Gastrocnemius medialis (tissue), 4 donors: ENCODE results near the gene NOTCH1.

ENCODE experiments used
- POLR2A ChIP-seq, 2 donors: fragments of 450-650 bp; IDR thresholded peaks; one replicate each; pipeline ENCODE4 v1.6.1; 2017; ENCODE audit warnings: antibody characterized with exemption in 2 of 2, mild to moderate bottlenecking in 2 of 2, moderate library complexity in 2 of 2
- TF ChIP-seq, protein P1 (sequence below), 5 experiments: fragments of 450-650 bp in 3 of 5; fragments of 200-600 bp in 2 of 5; sonication (generic) in 2 of 5; IDR thresholded peaks in 4 of 5; conservative IDR thresholded peaks in 1 of 5; 1 replicate in 4 of 5; 2 replicates in 1 of 5; pipeline ENCODE4 v1.5.1; 2016 to 2019; ENCODE audit warnings: antibody characterized with exemption in 5 of 5, mild to moderate bottlenecking in 3 of 5, moderate library complexity in 3 of 5

DNA sequence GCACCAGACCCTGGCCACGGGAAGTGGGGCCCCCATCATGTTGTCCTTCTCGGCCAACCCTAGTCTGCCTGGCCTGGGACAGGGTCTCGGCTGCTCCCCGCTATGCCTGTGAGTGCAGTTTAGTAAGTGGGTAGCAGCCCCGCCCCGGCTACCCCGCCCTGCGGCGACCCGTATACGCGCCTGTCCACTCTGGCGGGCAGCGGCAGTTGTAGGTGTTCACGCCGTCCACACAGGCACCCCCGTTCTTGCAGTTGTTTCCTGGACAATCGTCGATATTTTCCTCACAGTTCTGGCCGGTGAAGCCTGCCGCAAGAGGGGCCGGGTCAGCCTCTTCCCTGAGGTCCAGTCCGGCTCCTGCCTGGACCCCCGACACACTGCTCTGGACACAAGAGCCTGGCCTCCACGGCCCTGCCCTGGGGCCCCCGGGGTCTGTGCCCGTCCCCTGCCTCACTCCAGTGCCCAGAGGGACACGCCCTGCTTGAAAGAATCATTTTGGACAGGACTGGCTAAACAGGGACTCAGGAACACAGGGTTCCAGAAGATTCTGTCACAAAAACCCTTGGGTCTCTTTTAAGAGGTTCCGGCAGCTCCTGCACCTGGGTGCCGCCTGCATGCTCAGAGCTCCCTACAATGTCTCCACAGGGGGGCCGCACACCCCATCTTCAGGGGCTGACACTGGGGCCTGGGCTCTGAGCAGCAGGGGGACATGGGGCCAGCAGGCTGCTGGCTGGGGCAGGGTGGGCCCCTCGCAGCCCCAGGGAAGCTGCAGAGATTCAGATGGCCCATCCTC, 26.4 kb downstream of the NOTCH1 start:
- TF ChIP-seq, protein P1, sequence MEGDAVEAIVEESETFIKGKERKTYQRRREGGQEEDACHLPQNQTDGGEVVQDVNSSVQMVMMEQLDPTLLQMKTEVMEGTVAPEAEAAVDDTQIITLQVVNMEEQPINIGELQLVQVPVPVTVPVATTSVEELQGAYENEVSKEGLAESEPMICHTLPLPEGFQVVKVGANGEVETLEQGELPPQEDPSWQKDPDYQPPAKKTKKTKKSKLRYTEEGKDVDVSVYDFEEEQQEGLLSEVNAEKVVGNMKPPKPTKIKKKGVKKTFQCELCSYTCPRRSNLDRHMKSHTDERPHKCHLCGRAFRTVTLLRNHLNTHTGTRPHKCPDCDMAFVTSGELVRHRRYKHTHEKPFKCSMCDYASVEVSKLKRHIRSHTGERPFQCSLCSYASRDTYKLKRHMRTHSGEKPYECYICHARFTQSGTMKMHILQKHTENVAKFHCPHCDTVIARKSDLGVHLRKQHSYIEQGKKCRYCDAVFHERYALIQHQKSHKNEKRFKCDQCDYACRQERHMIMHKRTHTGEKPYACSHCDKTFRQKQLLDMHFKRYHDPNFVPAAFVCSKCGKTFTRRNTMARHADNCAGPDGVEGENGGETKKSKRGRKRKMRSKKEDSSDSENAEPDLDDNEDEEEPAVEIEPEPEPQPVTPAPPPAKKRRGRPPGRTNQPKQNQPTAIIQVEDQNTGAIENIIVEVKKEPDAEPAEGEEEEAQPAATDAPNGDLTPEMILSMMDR (IDR thresholded peaks at IDR 0.05 in 4 of 5, conservative IDR thresholded peaks at IDR 0.05 in 1 of 5), result no peak
- no peak for TF ChIP-seq POLR2A (IDR thresholded peaks at IDR 0.05)
